Smooth muscle cell (in vitro differentiated cells): Measurements from ENCODE around the gene ELOVL6. TPM values are rescaled to one million over a fixed set of nuclear protein-coding genes. Genes with fewer than 3 reads are reported as not detected.

ENCODE experiments used
- DNase-seq: peaks from one replicate; lab custom pipeline; 2025; ENCODE audit not compliant: unreplicated experiment; lab: John Stamatoyannopoulos, UW
- H2AFZ ChIP-seq: fragments of 200-600 bp; sonication (generic); 2 replicates; pipeline ENCODE4 v1.6.0; 2016; ENCODE audit warnings: antibody characterized with exemption, low read depth, mild to moderate bottlenecking
- H3F3A ChIP-seq: fragments of 200-600 bp; sonication (generic); 2 replicates; pipeline ENCODE4 v1.6.0; 2017; ENCODE audit warnings: antibody characterized with exemption, low read depth
- H3K27ac ChIP-seq: fragments of 200-600 bp; sonication (generic); 2 replicates; pipeline ENCODE4 v1.5.1; 2016; ENCODE audit warnings: low read depth, mild to moderate bottlenecking
- H3K27me3 ChIP-seq: fragments of 200-600 bp; sonication (generic); 2 replicates; pipeline ENCODE4 v1.6.1; 2016; ENCODE audit warnings: low read depth, mild to moderate bottlenecking
- H3K36me3 ChIP-seq: fragments of 200-600 bp; sonication (generic); 2 replicates; pipeline ENCODE4 v1.5.1; 2016; ENCODE audit warnings: low read depth
- H3K4me1 ChIP-seq: fragments of 200-600 bp; sonication (generic); 2 replicates; pipeline ENCODE4 v1.5.1; 2016; ENCODE audit warnings: low read depth
- H3K4me2 ChIP-seq: fragments of 200-600 bp; sonication (generic); 2 replicates; pipeline ENCODE4 v1.6.0; 2016; ENCODE audit warnings: mild to moderate bottlenecking
- H3K4me3 ChIP-seq: fragments of 200-600 bp; sonication (generic); 2 replicates; pipeline ENCODE4 v1.5.1; 2016; ENCODE audit warnings: mild to moderate bottlenecking
- H3K79me2 ChIP-seq: fragments of 200-600 bp; sonication (generic); 2 replicates; pipeline ENCODE4 v1.6.0; 2016; ENCODE audit warnings: low read depth, mild to moderate bottlenecking
- H3K9ac ChIP-seq: fragments of 200-600 bp; sonication (generic); 2 replicates; pipeline ENCODE4 v1.6.0; 2016; ENCODE audit warnings: low read depth
- H3K9me3 ChIP-seq: fragments of 200-600 bp; sonication (generic); replicated peaks from 2 replicates; pipeline ENCODE4 v1.5.1; 2016; ENCODE audit warnings: low read depth
- H4K20me1 ChIP-seq: fragments of 200-600 bp; sonication (generic); 2 replicates; pipeline ENCODE4 v1.6.0; 2016; ENCODE audit warnings: low read depth
- WGBS: methylation state at CpG from one replicate; pipeline ENCODE4 v1.1.7; 2016; ENCODE audit warnings: low lambda C conversion rate; 5-methylcytosine and 5-hydroxymethylcytosine counted together
- polyA plus RNA-seq: library from polyadenylated mRNA; unstranded; fragments of >200 nt; fragmentation: Nextera tagmentation; extraction: Ambion mirVana; gene quantifications from 2 replicates; pipeline ENCODE4 v1.2.1, GENCODE V29; 2016
- total RNA-seq: library from RNA; depleted of rRNA; stranded (reverse); fragments of >200 nt; gene quantifications from 2 replicates; pipeline ENCODE4 v1.2.3, GENCODE V29; 2014
- TF ChIP-seq, protein P1 (sequence below): fragments of 200-600 bp; sonication (generic); IDR thresholded peaks from 2 replicates; pipeline ENCODE4 v1.5.1; 2017; ENCODE audit warnings: borderline replicate concordance, mild to moderate bottlenecking, antibody characterized with exemption; ENCODE audit not compliant: insufficient read depth, poor library complexity, severe bottlenecking

The ELOVL6 gene
- total and polyA plus RNA-seq, 2 experiments from 2014 or later, result 7.8 to 11.6 TPM

- H3K9me3 ChIP-seq, result no peaks in the 10 kb centered on the region
- H4K20me1 ChIP-seq, result no peaks in the 10 kb centered on the region
- WGBS, result 89% methylated on average over 4 of the region's 4 CpGs
- H3K27me3 ChIP-seq, result no peaks in the 10 kb centered on the region
- no peak overlapping the region for H3K4me2 ChIP-seq
- H3K4me1 ChIP-seq, result no peaks in the 10 kb centered on the region
- H2AFZ ChIP-seq, result no peak overlapping the region
- H3K36me3 ChIP-seq, result no peaks in the 10 kb centered on the region
- no peak overlapping the region for H3K9ac ChIP-seq
- H3F3A ChIP-seq, result no peaks in the 10 kb centered on the region
- no peak overlapping the region for H3K4me3 ChIP-seq
- TF ChIP-seq, protein P1, sequence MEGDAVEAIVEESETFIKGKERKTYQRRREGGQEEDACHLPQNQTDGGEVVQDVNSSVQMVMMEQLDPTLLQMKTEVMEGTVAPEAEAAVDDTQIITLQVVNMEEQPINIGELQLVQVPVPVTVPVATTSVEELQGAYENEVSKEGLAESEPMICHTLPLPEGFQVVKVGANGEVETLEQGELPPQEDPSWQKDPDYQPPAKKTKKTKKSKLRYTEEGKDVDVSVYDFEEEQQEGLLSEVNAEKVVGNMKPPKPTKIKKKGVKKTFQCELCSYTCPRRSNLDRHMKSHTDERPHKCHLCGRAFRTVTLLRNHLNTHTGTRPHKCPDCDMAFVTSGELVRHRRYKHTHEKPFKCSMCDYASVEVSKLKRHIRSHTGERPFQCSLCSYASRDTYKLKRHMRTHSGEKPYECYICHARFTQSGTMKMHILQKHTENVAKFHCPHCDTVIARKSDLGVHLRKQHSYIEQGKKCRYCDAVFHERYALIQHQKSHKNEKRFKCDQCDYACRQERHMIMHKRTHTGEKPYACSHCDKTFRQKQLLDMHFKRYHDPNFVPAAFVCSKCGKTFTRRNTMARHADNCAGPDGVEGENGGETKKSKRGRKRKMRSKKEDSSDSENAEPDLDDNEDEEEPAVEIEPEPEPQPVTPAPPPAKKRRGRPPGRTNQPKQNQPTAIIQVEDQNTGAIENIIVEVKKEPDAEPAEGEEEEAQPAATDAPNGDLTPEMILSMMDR, result no peak
- no peaks in the 10 kb centered on the region for H3K79me2 ChIP-seq
- no peak overlapping the region for H3K27ac ChIP-seq
- no peak for DNase-seq
These were observed 187.6 kb downstream of the ELOVL6 start for GRCh38 chr4:110010797-110011196.

DNA sequence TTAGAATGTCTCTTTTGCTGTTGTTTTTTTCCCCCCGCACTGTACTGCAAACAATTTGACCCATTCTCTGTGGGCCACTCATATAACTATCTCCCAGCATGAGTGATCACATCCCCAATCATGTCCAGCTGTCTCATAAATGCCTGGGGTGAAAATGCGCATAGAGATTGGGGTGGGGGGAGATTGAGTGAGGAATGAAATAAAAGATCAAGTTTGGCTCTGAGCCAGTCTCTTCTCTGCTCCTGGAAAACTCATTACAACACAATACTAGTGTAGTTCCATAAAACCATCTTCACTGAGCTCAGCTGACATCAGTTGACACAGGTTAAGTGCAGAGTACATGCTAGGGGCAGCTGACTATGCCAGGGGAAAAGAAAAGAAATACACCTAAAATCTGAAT lies 188.9 kb downstream of the ELOVL6 start:
- H3K36me3 ChIP-seq, result no peaks in the 10 kb centered on the region
- DNase-seq, result no peak
- no peaks in the 10 kb centered on the region for H3K27me3 ChIP-seq
- no peak overlapping the region for H3K4me2 ChIP-seq
- H3K4me1 ChIP-seq, result no peaks in the 10 kb centered on the region
- no peaks in the 10 kb centered on the region for H3F3A ChIP-seq
- H3K4me3 ChIP-seq, result no peak overlapping the region
- WGBS, result 80% methylated on average over 2 of the region's 2 CpGs
- H2AFZ ChIP-seq, result no peak overlapping the region
- H3K9me3 ChIP-seq, result no peaks in the 10 kb centered on the region
- H3K79me2 ChIP-seq, result no peaks in the 10 kb centered on the region
- no peak overlapping the region for H3K27ac ChIP-seq
- TF ChIP-seq, protein P1, result no peak
- H4K20me1 ChIP-seq, result no peaks in the 10 kb centered on the region
- H3K9ac ChIP-seq, result no peak overlapping the region

DNA sequence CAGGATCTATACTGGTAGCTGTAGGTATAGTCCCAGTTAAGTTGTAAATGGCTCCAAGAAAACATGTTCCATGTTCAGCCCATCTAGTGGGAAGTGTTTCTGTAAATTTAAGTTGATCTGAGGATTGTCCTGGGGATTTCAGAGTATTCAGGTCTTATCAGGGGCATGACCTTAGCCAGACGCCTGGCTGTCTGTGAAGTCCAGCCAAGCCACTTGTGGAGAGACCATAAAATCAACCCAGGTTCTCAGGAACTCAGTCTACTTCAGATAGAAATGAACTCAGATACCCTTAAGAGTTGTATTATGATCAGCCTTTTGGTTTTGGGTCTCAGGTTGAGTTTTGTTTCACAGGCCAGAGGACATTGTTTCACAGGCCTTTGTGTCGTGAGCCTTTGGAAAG lies 189.9 kb downstream of the ELOVL6 start:
- Histone ChIP-seq H3K9me3 (no peaks in the 10 kb centered on the region), H3K27me3 (no peaks in the 10 kb centered on the region), H3K36me3 (no peaks in the 10 kb centered on the region), H3K4me2 (no peak overlapping the region), H3K9ac (no peak overlapping the region), H3K79me2 (no peaks in the 10 kb centered on the region), H3K4me1 (no peaks in the 10 kb centered on the region), H2AFZ (no peak overlapping the region), H4K20me1 (no peaks in the 10 kb centered on the region), H3K27ac (no peak overlapping the region), H3F3A (no peaks in the 10 kb centered on the region), H3K4me3 (no peak overlapping the region)
- TF ChIP-seq, protein P1, result no peak
- 57% methylated on average over 2 of the region's 2 CpGs for WGBS
- no peak for DNase-seq

DNA sequence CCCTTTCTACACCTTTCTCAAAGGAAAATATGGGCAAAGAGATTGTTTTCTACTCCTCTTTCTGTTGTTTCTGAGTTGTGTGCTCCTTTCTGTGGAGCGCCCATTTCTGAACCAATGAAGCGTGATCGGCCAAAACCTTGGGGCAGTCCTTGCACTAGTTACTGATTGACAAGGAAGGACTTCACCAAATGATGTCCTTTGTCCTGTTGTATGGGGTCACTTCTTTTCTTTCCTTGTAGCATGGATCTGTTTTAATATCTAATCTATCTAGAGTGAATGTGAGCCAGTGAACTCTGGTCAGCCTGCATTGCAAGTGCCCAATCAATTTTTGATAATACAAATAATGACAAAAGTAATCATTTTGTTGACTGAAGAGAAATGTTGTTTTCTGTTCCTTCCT lies 191.2 kb downstream of the ELOVL6 start:
- H3K4me1 ChIP-seq, result no peaks in the 10 kb centered on the region
- H4K20me1 ChIP-seq, result no peaks in the 10 kb centered on the region
- no peaks in the 10 kb centered on the region for H3F3A ChIP-seq
- no peak overlapping the region for H3K4me3 ChIP-seq
- H3K36me3 ChIP-seq, result no peaks in the 10 kb centered on the region
- H3K9ac ChIP-seq, result no peak overlapping the region
- TF ChIP-seq, protein P1, result no peak
- no peak overlapping the region for H3K27ac ChIP-seq
- 98% methylated on average over 3 of the region's 3 CpGs for WGBS
- DNase-seq, result no peak
- H3K27me3 ChIP-seq, result no peaks in the 10 kb centered on the region
- H3K9me3 ChIP-seq, result no peaks in the 10 kb centered on the region
- no peaks in the 10 kb centered on the region for H3K79me2 ChIP-seq
- no peak overlapping the region for H3K4me2 ChIP-seq
- H2AFZ ChIP-seq, result no peak overlapping the region
